HEK293 (cell line): ENCODE measurements around the gene LDHAL6B.

Source experiments
- CTCF ChIP-seq: fragments of 450-650 bp; formaldehyde crosslinking; IDR thresholded peaks from 2 replicates; pipeline ENCODE4 v1.5.1; 2016; ENCODE audit warnings: missing biosample characterization, missing genetic modification characterization
- SP3 ChIP-seq: fragments of 450-650 bp; formaldehyde crosslinking; IDR thresholded peaks from 2 replicates; pipeline ENCODE4 v1.5.1; 2016; ENCODE audit warnings: missing biosample characterization, missing genetic modification characterization
- ZBTB21 ChIP-seq: fragments of 450-650 bp; formaldehyde crosslinking; IDR thresholded peaks from 2 replicates; pipeline ENCODE4 v1.5.1; 2017; ENCODE audit warnings: missing biosample characterization, missing genetic modification characterization
- ZNF132 ChIP-seq: fragments of 450-650 bp; formaldehyde crosslinking; IDR thresholded peaks from 2 replicates; pipeline ENCODE4 v1.5.1; 2017; ENCODE audit warnings: missing biosample characterization, missing genetic modification characterization, borderline replicate concordance
- ZNF24 ChIP-seq: fragments of 450-650 bp; formaldehyde crosslinking; IDR thresholded peaks from 2 replicates; pipeline ENCODE4 v1.5.1; 2016; ENCODE audit warnings: missing biosample characterization, missing genetic modification characterization
- ZNF37A ChIP-seq: fragments of 450-650 bp; IDR thresholded peaks from 2 replicates; pipeline ENCODE4 v1.5.1; 2018; ENCODE audit warnings: missing biosample characterization, missing genetic modification characterization
- ZNF488 ChIP-seq: fragments of 450-650 bp; formaldehyde crosslinking; IDR thresholded peaks from 2 replicates; pipeline ENCODE4 v1.5.1; 2016; ENCODE audit warnings: missing biosample characterization, missing genetic modification characterization
- ZNF529 ChIP-seq: fragments of 450-650 bp; formaldehyde crosslinking; IDR thresholded peaks from 2 replicates; pipeline ENCODE4 v1.5.1; 2017; ENCODE audit warnings: missing genetic modification characterization, missing biosample characterization; ENCODE audit not compliant: insufficient replicate concordance
- ZNF777 ChIP-seq: fragments of 450-650 bp; formaldehyde crosslinking; IDR thresholded peaks from 2 replicates; pipeline ENCODE4 v1.5.1; 2017; ENCODE audit warnings: missing biosample characterization, missing genetic modification characterization, borderline replicate concordance
- ZNF843 ChIP-seq: fragments of 450-650 bp; formaldehyde crosslinking; IDR thresholded peaks from 2 replicates; pipeline ENCODE4 v1.5.1; 2016; ENCODE audit warnings: missing biosample characterization, missing genetic modification characterization

GRCh38 chr15:59244337-59244736 is 37.7 kb downstream of the LDHAL6B start:
- no peak for TF ChIP-seq CTCF (tag by site-specific recombination)
- no peak for TF ChIP-seq ZNF777 (tag by site-specific recombination)
- no peak for TF ChIP-seq SP3 (tag by site-specific recombination)
- no peak for TF ChIP-seq ZNF37A (tag by site-specific recombination)
- no peak for TF ChIP-seq ZNF488
- no peak for TF ChIP-seq ZBTB21 (tag by site-specific recombination)
- no peak for TF ChIP-seq ZNF24 (tag by site-specific recombination)
- no peak for TF ChIP-seq ZNF529
- no peak for TF ChIP-seq ZNF132 (tag by site-specific recombination)
- no peak for TF ChIP-seq ZNF843 (tag by site-specific recombination)
